Measurements from ENCODE around the gene TNFRSF4. TPM values are rescaled to one million over a fixed set of nuclear protein-coding genes. Genes with fewer than 3 reads are reported as not detected.

Gene TNFRSF4
- total RNA-seq, 1 donor from 2014 or later = 0.31 TPM

DNA sequence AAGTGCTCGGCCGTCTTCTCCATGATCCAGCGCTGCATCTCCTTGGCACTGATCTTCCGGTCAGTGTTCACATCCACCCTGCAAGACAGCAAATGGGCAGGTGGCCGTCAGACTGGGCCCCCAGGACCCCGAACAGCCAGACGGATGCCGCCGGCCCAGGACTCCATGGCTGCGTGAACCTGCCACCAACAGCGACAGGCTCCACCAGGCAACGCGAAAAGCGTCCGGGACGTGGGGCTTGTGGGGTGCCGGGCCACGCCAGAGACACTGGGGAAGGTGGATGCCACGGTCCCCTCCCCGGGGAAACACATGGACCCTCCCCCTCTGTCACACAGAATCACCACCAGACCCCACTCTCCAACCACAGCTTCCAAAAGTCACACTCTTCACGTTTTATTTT lies 9.9 kb upstream of the TNFRSF4 start:
- TF ChIP-seq, protein P1, sequence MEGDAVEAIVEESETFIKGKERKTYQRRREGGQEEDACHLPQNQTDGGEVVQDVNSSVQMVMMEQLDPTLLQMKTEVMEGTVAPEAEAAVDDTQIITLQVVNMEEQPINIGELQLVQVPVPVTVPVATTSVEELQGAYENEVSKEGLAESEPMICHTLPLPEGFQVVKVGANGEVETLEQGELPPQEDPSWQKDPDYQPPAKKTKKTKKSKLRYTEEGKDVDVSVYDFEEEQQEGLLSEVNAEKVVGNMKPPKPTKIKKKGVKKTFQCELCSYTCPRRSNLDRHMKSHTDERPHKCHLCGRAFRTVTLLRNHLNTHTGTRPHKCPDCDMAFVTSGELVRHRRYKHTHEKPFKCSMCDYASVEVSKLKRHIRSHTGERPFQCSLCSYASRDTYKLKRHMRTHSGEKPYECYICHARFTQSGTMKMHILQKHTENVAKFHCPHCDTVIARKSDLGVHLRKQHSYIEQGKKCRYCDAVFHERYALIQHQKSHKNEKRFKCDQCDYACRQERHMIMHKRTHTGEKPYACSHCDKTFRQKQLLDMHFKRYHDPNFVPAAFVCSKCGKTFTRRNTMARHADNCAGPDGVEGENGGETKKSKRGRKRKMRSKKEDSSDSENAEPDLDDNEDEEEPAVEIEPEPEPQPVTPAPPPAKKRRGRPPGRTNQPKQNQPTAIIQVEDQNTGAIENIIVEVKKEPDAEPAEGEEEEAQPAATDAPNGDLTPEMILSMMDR (conservative IDR thresholded peaks at IDR 0.05) = no peak
- H3K4me1 Mint-ChIP-seq (ENCODE audit: unreplicated experiment) = no peaks in the 10 kb centered on the region

DNA sequence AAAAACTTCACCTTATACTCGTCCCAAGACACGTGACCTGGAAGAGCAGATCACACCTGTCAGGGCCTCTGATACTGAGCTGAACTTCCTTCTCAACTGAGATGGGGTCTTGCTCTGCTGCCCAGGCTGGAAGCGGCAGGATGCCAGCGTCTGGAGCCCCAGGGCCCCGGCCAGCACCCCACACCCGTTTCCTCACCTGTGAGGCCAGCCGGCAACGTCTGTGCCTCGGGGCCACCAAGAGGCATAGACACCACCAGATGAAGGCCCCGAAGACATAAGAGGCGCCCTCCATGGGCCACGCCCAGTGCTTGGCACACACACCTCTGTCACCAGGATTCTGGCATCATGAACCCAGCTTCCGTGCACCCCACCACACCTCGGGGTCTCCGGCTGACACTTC lies 9.4 kb upstream of the TNFRSF4 start:
- Mint-ChIP-seq H3K27ac (no peak overlapping the region), H3K4me3 (no peak overlapping the region), H3K36me3 (peaks cover 14% of the 10 kb centered on the region), H3K27me3 (no peaks in the 10 kb centered on the region), H3K9me3 (no peaks in the 10 kb centered on the region), H3K4me1 (ENCODE audit: unreplicated experiment) (no peaks in the 10 kb centered on the region)
- DNase-seq (ENCODE audit: extremely low spot score, unreplicated experiment) = no peak
- TF ChIP-seq, protein P1 (conservative IDR thresholded peaks at IDR 0.05) = no peak

More for the DNA sequence above, 9.9 kb upstream of the TNFRSF4 start:
- Mint-ChIP-seq H3K4me3 (no peak overlapping the region), H3K36me3 (peaks cover 14% of the 10 kb centered on the region), H3K27me3 (no peaks in the 10 kb centered on the region), H3K27ac (no peak overlapping the region), H3K9me3 (no peaks in the 10 kb centered on the region)
- no peak for DNase-seq (ENCODE audit: extremely low spot score, unreplicated experiment)

- TF ChIP-seq, protein P1 (conservative IDR thresholded peaks at IDR 0.05) = no peak
- Mint-ChIP-seq H3K4me1 (ENCODE audit: unreplicated experiment) (no peaks in the 10 kb centered on the region), H3K27me3 (no peaks in the 10 kb centered on the region), H3K27ac (no peak overlapping the region), H3K36me3 (peaks cover 14% of the 10 kb centered on the region), H3K9me3 (no peaks in the 10 kb centered on the region), H3K4me3 (no peak overlapping the region)
- no peak for DNase-seq (ENCODE audit: extremely low spot score, unreplicated experiment)
These were observed 8.7 kb upstream of the TNFRSF4 start for GRCh38 chr1:1222575-1223225.

DNA sequence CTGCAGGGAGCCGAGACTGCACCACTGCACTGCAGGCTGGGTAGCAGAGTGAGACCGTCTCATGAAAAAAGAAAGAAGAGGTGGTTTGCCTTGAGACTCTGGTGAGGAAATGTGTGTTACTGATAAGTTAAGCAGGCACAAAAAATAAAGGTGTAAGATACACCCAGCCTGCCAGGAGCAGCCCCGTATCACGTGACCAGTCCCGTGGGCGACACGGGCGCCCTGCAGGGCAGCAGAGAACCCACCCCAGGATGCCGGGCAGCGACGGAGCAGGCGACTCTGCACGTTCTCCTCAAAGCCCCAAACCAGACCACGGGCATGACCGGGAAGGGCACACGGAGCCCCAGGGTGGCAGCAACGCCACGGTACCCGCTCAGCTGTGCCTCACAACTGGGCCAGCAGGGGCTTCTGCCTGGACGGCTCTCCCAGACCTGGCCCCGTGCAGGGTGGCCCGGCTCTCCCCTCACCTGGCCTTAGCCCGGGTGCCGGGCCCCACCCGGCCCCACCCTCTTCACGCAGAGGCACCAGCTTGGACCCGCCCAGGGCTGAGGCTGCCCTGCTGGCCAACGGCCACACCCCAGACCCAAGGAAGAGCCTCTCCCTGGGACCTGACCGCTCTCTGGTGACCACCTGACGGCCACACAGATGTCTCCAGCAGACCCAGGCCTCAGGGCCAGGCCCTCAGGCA lies 8.1 kb upstream of the TNFRSF4 start:
- H3K4me3 Mint-ChIP-seq = no peak overlapping the region
- no peak overlapping the region for H3K27ac Mint-ChIP-seq
- TF ChIP-seq, protein P1 (conservative IDR thresholded peaks at IDR 0.05) = no peak
- peaks cover 14% of the 10 kb centered on the region for H3K36me3 Mint-ChIP-seq
- no peaks in the 10 kb centered on the region for H3K9me3 Mint-ChIP-seq
- no peaks in the 10 kb centered on the region for H3K27me3 Mint-ChIP-seq
- no peak for DNase-seq (ENCODE audit: extremely low spot score, unreplicated experiment)
- no peaks in the 10 kb centered on the region for H3K4me1 Mint-ChIP-seq (ENCODE audit: unreplicated experiment)

- Mint-ChIP-seq H3K36me3 (peaks cover 10% of the 10 kb centered on the region), H3K27me3 (no peaks in the 10 kb centered on the region), H3K27ac (no peak overlapping the region), H3K4me1 (ENCODE audit: unreplicated experiment) (no peaks in the 10 kb centered on the region), H3K9me3 (no peaks in the 10 kb centered on the region), H3K4me3 (no peak overlapping the region)
- TF ChIP-seq, protein P1 (conservative IDR thresholded peaks at IDR 0.05) = no peak
- no peak for DNase-seq (ENCODE audit: extremely low spot score, unreplicated experiment)
These were observed 6.2 kb upstream of the TNFRSF4 start for GRCh38 chr1:1220197-1220596.
